GM19395 (cell line): ENCODE results near the gene PALM.
"Not testable (repeated sequence)": the region's sequence is repeated elsewhere in the genome, so short reads cannot be mapped to it uniquely, and the experiment has no call there.

ENCODE experiments used
- ATAC-seq: cut with Tn5 transposase; IDR thresholded peaks from one replicate; pipeline ENCODE4 v1.9.1; 2021; ENCODE audit warnings: mild to moderate bottlenecking, moderate library complexity; ENCODE audit not compliant: unreplicated experiment

The PALM gene

DNA sequence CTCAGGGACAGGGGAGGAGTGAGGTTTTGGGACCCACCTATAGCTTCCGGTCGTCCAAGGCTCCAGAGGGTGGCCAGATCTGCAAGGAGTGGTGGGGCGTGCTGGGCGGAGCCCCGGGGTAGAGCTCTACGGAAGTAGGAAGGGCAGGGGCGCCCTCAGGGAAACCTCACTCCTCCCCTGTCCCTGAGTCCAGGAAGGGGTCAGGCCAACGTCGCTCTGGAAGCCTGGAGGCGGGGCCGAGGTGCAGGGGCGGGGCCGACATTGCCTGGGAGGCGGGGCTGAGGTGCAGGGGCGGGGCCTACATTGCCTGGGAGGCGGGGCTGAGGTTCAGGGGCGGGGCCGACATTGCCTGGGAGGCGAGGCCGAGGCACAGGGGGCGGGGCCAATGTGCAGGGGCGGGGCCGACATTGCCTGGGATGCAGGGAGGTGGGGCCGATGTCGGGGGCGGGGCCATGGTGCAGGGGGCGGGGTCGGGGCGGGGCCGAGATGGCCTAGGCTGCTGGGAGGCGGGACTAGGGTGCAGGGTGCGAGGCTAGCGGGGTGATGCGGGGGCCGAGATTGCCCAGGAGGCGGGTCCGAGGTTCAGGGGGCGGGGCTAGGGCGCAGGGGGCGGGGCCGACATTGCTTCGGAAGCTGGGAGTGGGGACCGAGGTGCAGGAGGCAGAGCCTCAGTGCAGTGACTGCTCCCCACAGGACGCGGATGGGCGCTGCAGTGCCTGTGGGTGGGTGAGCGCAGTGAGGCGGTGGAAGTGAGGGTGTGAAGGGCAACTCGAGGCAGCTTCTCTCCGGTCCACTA, 4.9 kb upstream of the PALM start:
- no peak for ATAC-seq

DNA sequence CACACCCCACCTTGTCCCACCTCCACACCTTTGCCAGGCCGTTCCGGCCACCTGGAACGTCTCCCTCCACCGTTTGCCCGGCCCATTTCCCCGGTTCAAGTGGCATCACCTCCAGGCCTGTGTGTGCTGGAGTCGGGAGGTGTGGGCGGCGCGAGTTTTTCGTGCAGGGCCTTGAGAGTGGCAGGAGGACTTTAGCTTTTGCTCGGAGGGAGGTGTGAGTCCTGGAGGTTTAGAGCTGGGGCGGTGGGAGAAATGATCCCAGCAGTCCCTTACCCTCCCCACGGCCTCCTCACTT, 4.3 kb upstream of the PALM start:
- ATAC-seq = no peak

DNA sequence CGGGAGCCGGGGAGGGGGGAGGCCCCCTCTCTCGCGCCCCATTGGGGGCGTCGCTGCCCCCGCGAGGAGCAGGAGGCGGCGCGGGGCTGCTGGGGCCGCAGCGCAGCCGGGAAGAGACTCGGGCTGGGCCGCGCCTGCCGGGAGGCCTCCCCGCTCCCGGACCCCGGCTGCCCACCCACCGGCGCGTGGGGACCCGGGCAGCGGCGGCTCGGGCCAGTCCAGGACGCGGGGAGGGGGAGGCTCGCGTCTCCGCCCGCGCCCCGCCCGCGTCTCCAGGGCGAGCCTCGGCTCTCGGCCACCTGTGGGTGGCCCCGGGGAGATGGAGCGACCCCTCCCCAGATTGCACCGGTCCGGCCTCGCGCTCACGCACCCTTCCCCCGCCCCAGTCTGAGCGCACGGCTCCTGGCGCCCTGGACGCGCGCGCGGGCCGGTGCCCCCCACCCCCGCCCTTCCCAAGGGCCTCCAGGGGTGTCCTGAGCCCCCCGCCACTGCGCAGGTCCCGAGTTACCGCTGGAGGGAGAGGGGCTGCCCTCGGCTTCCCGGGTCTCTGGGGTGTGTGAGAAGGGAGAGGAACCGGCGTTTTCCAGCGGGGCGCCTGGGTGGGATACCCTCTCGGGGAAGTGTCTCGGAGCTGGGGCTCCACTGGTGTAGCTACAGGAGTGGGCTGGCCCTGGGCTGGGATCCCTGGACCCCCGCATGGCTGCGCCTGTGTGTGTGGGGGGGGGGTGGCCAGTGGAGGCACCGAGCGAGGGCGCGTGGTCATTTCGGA, 645 bp downstream of the PALM start:
- ATAC-seq = no peak

DNA sequence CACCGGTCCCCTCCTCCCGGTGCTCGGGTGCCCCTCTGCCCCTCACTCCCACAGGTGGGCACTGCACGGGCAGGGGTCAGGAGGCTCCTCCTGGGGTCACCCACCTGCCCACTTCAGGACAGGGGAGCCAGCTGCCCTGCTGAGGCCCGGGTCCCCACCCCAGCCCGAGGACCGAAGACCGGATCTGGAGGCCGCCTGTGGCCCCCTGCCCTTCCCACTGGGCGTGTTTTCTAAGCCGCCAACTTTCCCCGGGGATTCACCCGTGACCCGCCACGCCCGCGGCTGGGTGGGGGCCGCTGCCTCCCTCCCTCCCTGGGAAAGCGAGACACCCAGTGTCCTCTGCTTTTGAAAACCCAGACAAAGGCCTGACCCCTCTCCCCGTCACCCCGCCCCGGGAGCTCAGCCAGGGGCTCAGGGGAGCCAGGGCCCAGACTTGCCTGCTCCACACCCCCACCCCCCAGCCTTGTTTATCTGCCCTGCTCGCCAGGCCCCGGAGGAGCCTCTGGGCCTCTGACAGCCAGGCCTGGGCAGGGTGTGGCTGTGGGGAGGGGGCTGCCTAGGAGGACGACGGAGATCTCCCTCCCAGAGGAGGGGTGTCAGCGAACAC, 1.3 kb downstream of the PALM start:
- no peak for ATAC-seq

DNA sequence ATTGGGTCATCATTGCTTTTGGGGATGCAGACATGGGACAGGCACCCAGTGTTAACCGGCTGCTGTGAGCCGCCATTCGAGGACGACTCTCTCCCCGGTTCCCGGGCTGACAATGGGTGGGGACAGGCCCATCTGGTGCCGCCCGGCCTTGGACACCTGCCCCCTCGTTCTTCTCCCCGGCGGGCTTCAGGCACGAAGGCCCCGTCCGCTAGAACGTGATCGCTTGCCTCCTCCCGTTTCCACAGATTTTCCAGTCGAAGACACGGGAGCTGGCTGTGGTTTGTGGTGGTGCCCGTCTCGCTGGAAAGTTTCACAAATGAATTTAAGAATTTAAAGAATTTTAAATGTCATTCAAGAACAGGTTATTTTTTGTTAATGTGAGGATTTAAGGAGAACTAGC, 2.0 kb downstream of the PALM start:
- ATAC-seq = no peak

DNA sequence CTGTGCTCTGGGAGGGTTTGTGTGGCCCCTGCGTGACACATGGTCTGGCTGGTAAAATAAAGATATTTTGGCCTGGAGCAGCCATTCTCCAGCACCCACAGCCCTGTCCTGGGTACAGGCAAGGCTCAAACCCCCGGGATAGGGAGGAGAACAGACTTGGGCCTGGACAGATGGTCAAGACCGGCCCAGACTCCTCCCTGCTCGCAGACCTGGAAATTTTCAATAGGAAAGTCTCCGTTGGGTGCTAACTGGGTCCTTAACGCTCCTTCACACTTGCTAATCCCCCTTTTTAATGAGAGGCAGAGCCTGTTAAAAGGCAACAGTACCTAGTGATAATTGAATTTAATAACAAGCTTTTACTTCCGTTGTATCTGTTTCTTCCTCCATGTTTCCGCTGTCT, 2.5 kb downstream of the PALM start:
- ATAC-seq = no peak

DNA sequence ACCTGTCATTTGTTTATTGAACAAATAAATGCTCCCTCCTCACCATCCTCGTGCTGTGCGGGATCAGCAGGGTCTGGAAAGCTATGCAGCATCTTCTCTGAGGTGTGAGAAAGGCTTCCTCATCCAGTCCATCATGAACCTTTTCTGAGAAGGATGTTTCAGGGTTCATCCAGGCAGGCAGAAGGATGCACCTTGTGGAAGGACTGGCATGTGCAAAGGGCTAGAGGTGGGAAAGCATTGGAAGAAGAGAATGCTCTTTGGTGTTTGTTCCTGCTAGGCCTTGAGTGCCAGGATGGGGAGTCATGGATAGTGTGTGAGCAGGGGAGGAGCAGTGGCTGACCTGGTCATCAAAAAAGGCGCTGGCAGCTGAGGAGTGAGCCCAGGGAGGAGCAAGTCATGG, 6.6 kb downstream of the PALM start:
- ATAC-seq = no peak

DNA sequence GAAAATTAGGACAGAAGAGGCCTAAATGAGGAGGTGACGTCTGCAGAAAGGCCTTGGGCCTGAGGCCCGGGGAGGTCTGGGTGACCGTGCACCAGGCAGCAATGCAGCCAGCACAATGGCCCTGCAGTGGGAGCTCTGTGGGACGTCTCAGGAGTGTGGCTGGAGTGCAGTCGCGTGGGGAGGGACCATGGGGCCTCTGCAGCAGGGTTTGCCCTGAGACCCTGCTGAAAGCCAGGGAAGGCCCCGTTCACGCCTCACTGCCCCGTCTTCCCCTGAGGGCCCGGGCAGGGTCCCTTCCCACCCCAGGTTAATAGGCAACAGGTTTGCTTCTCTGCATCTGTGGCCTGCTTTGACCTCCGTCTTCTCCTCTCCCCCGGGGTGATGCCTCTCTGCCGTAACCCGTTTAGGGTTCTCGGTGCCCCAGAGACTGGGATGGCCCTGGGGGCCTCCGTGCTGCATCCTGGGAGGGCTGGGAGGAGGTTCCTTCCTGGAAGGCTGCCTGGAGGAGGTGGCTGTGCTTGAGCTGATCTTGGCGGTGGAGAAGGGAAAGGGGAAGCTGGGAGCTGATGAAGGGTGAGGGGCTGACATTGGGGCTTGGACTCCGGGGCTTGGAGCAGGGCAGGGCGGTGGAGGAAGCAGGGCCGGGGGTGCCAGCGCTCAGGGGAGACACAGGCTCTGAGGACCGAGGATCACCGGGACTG, 9.7 kb downstream of the PALM start:
- no peak for ATAC-seq

DNA sequence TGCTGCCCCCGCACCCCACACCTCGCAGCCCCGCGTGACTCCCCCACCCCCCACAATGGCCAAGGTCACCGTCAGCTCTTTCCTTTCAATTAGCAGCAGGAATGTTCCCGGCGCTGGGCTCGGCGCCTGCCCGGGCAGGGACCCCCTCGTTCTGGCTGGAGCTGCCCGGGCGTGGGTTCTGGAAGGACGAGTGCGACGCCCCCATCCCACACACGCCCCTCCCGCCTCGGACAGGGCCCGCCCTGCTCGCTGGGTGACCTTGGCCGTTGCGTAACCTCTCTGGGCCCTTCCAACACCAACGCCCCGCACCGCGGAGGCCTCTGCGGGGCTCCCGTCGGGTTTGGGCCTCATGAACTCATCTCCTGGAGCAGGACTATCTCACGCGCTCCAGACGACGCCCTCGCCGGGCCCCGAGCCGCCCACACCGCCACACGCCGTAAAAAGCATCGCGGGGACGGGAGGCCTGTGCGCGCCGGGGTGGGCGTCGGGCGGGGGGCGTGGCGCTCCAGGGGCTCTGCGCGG, 10.3 kb downstream of the PALM start:
- ATAC-seq = no peak

DNA sequence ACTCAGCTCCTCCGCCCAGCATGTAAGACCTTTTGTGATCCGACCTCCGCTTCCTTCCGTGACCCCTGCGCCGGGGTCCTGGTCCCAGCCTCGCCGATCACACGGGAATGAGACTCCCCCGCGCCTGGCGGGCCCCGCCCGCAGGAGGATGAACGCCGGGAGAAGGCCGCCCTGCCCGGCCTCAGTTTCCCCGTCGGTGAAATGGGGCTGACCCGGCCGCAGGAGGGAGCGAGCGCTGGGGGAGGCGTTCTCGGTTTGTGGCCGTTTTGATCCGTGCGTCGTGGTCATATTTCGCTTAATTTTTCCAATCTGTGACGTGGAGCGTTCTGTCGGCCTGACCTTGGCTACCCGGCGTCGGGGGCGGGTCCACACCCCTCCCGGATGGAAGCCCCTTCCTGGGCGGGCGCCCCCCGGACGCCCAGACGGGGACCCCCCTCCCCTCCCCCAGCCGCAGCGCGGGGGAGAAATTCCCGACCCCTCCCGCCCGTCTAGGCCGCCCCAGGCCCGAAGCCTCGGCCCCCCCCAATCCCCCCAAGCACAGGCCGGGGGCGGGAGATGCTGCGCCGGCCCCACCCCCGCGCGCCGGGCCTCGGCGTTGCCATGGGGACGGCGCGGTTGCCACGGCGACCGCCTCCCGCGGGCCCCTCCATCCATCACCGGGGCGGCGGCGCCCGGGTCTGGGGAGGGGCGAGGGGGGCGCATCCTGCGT, 11.1 kb downstream of the PALM start:
- ATAC-seq = no peak

DNA sequence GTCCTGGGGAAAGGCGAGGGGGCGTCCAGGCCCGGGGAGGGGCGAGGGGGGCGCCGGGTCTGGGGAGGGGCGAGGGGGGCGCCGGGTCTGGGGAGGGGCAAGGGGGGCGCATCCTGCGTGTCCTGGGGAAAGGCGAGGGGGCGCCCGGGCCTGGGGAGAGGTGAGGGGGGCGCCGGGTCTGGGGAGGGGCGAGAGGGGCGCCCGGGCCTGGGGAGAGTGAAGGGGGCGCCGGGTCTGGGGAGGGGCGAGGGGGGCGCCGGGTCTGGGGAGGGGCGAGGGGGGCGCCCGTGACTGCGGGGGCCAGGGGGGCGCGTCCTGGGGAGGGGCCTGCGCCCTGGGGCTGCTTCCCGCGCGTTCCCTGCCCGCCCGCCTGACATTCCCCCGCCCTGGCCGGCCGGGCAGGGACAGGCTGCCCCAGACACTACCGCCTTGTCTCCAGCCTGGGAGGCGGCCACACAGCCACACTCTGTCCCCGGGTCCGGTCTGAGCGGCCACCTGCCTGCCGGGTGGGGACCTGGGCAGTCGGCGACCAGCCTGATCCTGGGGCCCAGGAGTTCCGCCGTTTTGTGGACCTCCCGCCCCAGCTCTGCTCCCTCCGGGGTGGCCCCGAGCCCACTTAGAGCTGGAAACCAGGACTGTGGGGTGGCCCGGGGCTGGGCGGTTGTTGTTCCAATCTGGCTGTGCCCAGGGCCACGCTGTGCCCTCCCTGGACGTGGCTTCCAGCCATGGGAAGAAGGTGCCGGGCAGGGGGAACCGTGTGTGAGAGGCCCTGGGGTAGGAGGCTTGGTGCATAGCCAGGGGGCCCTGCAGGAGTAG, 11.8 kb downstream of the PALM start:
- ATAC-seq = no peak

DNA sequence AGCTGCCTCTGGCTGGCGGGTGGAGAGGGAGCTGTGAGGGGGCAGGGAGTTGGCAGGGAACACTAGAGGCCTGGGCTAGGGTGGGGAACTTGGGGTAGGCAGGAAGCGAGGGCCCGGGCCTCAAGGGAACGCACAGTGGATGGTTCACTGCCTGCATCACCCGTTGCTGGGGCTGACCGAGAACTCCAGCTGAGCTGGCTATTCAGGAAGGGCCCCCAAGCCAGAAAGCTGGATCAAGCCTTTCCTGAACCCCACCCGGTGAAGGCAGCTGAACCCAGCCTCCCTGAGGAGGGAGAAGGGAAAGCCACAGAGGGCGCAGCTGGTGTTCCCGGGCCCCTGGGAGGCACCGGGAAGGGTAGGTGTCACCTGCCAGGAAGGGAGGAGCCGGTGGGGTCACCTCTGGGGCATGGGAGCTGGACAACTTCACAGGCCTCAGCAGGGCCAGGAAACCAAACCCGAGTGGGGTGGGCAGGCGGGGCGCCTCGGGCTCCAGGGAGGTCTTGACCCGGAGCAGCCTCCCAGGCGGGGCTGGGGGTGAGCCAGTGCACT, 13.9 kb downstream of the PALM start:
- no peak for ATAC-seq

DNA sequence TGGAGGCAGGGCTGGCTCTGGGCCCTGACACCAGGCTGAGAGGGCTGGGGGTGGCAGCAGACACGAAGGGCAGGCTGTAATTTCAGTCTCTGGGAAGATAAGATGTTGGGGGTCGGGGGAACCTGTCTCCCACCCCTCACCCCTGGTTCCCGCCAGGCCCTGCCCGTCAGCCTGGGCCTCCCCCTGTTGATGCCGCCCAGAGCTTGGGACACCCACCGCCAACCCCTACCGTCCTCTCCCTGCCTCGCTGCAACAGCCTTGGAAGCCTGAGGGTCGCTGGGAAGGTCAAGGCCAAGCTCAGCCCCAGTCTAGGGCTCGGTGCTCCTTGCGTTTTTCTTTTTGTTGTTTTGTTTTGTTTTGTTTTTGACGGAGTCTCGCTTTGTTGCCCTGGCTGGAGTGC, 14.5 kb downstream of the PALM start:
- no peak for ATAC-seq

DNA sequence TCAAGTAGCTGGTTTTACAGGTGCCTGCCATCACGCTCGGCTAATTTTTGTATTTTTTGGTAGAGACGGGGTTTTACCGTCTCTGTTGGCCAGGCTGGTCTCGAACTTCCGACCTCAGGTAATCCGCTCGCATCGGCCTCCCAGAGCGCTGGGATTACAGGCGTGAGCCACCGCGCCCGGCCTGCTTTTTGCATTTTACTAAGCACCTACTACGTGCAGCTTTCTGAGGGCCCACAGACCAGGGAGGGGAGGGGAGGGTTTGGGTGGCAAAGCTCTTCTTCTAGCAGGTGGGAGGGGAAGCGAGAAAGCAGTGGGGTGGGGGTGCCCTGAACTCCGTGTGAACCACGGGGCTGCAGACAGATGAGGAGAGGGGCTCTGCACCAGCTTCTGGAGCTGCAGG, 15.0 kb downstream of the PALM start:
- no peak for ATAC-seq

DNA sequence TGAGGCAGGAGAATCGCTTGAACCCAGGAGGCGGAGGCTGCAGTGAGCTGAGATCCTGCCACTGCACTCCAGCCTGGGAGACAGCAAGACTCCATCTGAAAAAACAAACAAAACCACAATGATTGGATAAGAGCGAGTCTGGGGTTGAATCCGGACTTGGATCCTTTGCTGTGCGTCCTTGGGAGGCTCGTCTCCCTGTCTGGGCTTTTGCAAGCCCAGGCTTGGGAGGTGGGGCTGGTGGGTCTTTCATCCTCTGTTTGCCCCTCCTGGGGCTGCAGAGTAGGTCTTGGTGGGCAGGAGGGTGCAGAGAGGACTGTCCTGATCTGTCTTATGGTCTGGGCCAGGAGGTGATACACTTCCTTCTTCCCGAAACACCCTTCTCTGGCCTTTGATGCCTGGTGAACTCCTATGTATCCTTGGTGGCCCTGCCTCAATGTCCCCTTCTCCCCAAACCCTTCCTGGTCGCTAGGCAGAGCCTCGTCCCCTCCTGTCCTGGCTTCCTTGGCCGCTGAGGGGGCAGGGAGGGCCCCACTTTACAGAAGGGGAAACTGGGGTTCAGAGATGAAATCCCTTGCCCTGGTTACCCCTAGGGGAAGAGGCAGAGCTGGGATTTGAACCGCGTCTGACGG, 16.8 kb downstream of the PALM start:
- ATAC-seq = no peak

DNA sequence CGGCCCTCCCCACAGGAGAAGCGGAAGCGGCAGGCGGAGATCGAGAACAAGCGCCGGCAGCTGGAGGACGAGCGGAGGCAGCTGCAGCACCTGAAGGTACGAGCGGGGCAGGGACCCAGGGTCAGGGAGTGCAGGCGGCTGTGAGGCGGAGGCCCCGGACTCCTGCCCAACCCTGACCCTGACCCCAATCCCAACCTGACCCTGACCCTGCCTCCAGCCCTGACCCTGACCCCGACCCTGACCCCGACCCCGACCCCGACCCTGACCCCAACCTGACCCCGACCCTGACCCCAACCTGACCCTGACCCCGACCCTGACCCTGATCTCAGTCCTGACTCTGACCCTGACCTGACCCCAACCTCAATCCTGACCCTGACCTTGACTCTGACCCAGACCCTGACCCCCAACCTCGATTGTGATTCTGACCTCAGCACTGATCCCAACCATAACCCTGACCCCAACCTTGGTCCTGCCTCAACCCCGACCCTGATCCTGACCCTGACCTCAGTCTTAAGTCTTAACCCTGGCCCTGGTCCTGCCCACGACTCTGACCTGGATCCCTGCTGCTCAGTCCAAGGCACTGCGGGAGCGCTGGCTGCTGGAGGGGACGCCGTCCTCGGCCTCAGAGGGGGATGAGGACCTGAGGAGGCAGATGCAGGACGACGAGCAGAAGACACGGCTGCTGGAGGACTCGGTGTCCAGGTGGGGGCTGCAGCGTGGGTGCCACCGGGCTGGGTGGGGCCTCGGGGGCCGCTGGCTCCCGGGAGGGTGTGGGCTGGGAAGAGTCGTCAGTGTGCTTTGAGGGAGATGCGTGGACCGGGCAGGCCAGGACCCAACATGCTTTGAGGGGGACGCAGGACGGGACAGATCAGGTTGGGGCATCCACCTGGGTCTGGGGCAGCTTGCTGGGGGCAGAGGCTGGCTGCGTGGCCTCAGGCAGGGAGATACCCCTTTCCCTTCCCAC, 18.5 kb downstream of the PALM start:
- no peak for ATAC-seq

DNA sequence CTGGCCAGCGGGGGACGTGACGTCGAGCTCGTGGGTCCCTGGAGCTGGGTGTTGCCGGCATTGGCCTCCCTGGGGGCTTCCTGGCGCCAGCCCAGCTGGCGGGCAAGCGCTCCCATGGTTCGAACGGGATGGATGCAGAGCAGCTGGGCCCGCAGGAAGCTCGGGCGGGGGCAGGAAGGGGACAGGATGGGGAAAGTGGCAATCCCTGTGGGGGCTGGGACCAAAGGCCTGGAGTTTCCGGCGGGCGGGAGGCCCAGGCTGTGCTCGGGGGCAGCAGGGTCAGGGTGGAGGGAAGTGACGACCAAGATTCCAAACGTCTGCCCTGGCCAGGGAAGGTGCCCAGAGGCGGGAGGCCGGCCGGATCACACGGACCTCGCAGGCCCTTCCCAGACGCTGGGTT, 19.3 kb downstream of the PALM start:
- no peak for ATAC-seq

DNA sequence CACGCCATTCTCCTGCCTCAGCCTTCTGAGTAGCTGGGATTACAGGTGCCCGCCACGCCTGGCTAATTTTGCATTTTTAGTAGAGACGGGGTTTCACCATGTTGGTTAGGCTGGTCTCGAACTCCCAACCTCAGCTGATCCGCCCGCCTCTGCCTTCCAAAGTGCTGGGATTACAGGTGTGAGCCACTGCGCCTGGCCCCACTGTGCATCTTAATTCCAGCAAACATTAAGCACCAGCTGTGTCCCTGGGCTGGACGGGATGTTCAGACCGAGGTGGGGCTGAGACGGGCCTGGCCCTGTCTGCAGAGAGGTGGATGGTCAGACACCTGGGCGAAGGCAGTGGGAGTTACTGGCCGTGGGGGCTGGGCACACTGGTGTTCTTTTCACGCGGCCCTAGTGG, 20.8 kb downstream of the PALM start:
- ATAC-seq = not testable (repeated sequence)
